Thymus (tissue), 11 donors: ENCODE measurements around the gene CERS6. TPM values are rescaled to one million over a fixed set of nuclear protein-coding genes. Genes with fewer than 3 reads are reported as not detected.
A peak's percentile ranks its signal among the peaks of the same experiment; 100 is the strongest.

Experiments used
- DNase-seq, 9 donors: peaks; one replicate each; pipeline ENCODE4 v3.0.0-alpha.2; 2013; ENCODE audit warnings: low spot score in 9 of 9, low read depth in 6 of 9, missing footprints in 1 of 9
- H3K27ac ChIP-seq, 2 donors: one replicate each; pipeline ENCODE4 v1.5.1; 2013; ENCODE audit warnings: control low read depth in 1 of 2, low read depth in 1 of 2, low read length in 1 of 2, mild to moderate bottlenecking in 1 of 2, moderate library complexity in 1 of 2
- H3K27me3 ChIP-seq, 2 donors: one replicate each; pipeline ENCODE4 v1.5.1; 2013; ENCODE audit warnings: low read length in 1 of 2; ENCODE audit not compliant: control insufficient read depth in 2 of 2, insufficient read depth in 1 of 2
- H3K36me3 ChIP-seq, 2 donors: one replicate each; pipeline ENCODE4 v1.5.1; 2013; ENCODE audit warnings: low read length in 1 of 2, mild to moderate bottlenecking in 1 of 2, moderate library complexity in 1 of 2; ENCODE audit not compliant: control insufficient read depth in 2 of 2, insufficient read depth in 2 of 2
- H3K4me1 ChIP-seq, 2 donors: one replicate each; pipeline ENCODE4 v1.5.1; 2013; ENCODE audit warnings: low read length in 2 of 2; ENCODE audit not compliant: control insufficient read depth in 2 of 2, insufficient read depth in 2 of 2
- H3K4me3 ChIP-seq, 2 donors: one replicate each; pipeline ENCODE4 v1.5.1; 2013; ENCODE audit warnings: low read length in 2 of 2, control low read depth in 1 of 2, mild to moderate bottlenecking in 1 of 2
- H3K9me3 ChIP-seq, 2 donors: one replicate each; pipeline ENCODE4 v1.5.1; 2013; ENCODE audit warnings: low read length in 1 of 2, mild to moderate bottlenecking in 1 of 2; ENCODE audit not compliant: control insufficient read depth in 2 of 2, insufficient read depth in 1 of 2
- WGBS: extraction: QIAGEN DNeasy Blood & Tissue Kit; methylation state at CpG from one replicate; pipeline ENCODE4 v1.1.7; 2013; 5-methylcytosine and 5-hydroxymethylcytosine counted together
- polyA plus RNA-seq: library from polyadenylated mRNA; stranded (reverse); fragments of 200-250 nt; gene quantifications from one replicate; pipeline ENCODE4 v1.2.3, GENCODE V29; 2013
- total RNA-seq: library from RNA; stranded (reverse); fragments of 120-200 nt; gene quantifications from one replicate; pipeline ENCODE4 v1.2.4, GENCODE V29; 2013
- donor health status: healthy.

The CERS6 gene
- total and polyA plus RNA-seq, 2 donors: 12.1 to 26.9 TPM

GRCh38 chr2:168538534-168538933 lies 82.5 kb downstream of the CERS6 start:
- Histone ChIP-seq H3K27ac (no peak overlapping the region), H3K4me1 (peaks cover 0 to 4% of the 10 kb centered on the region in 2 donors), H3K4me3 (no peak overlapping the region), H3K27me3 (no peaks in the 10 kb centered on the region), H3K9me3 (peaks cover 1 to 11% of the 10 kb centered on the region in 2 donors), H3K36me3 (no peaks in the 10 kb centered on the region)
- WGBS: over 99% methylated on average over 2 of the region's 2 CpGs
- DNase-seq: no peak

GRCh38 chr2:168539945-168540344 lies 83.9 kb downstream of the CERS6 start:
- no peak overlapping the region for H3K4me3 ChIP-seq
- no peaks in the 10 kb centered on the region for H3K36me3 ChIP-seq
- 97% methylated on average over 1 of the region's 1 CpG for WGBS
- H3K27ac ChIP-seq: no peak overlapping the region
- H3K27me3 ChIP-seq: no peaks in the 10 kb centered on the region
- no peak for DNase-seq
- H3K4me1 ChIP-seq: peaks cover 0 to 16% of the 10 kb centered on the region in 2 donors
- H3K9me3 ChIP-seq: peaks cover 1 to 9% of the 10 kb centered on the region in 2 donors

- H3K27me3 ChIP-seq: no peaks in the 10 kb centered on the region
- WGBS: 96% methylated on average over 1 of the region's 1 CpG
- H3K4me1 ChIP-seq: peaks cover 2 to 18% of the 10 kb centered on the region in 2 donors
- no peak overlapping the region for H3K27ac ChIP-seq
- peaks cover 0 to 2% of the 10 kb centered on the region in 2 donors for H3K36me3 ChIP-seq
- no peak overlapping the region for H3K4me3 ChIP-seq
- peaks cover 1 to 3% of the 10 kb centered on the region in 2 donors for H3K9me3 ChIP-seq
- DNase-seq: no peak
Observed at GRCh38 chr2:168541858-168542257, 85.8 kb downstream of the CERS6 start.

- Histone ChIP-seq H3K27me3 (no peaks in the 10 kb centered on the region), H3K9me3 (peaks cover 1 to 3% of the 10 kb centered on the region in 2 donors), H3K4me1 (peaks cover 2 to 18% of the 10 kb centered on the region in 2 donors), H3K27ac (no peak overlapping the region), H3K36me3 (peaks cover 0 to 10% of the 10 kb centered on the region in 2 donors), H3K4me3 (no peak overlapping the region)
- WGBS: 47% methylated on average over 4 of the region's 4 CpGs
- DNase-seq: peak in 1 of 9 donors; percentile 43
Observed at GRCh38 chr2:168543037-168543436, 87.0 kb downstream of the CERS6 start.

GRCh38 chr2:168543935-168544334 lies 87.9 kb downstream of the CERS6 start:
- Histone ChIP-seq H3K4me3 (no peak overlapping the region), H3K36me3 (peaks cover 0 to 12% of the 10 kb centered on the region in 2 donors)
- 100% methylated on average over 1 of the region's 1 CpG for WGBS

GRCh38 chr2:168545439-168546082 lies 89.5 kb downstream of the CERS6 start:
- no peak for DNase-seq
- Histone ChIP-seq H3K9me3 (peaks cover 0 to 3% of the 10 kb centered on the region in 2 donors), H3K4me3 (no peak overlapping the region), H3K36me3 (peaks cover under 1 to 14% of the 10 kb centered on the region in 2 donors), H3K27me3 (no peaks in the 10 kb centered on the region), H3K4me1 (peaks cover 3 to 28% of the 10 kb centered on the region in 2 donors), H3K27ac (no peak overlapping the region)
- WGBS: 90% methylated on average over 5 of the region's 5 CpGs

More at GRCh38 chr2:168543935-168544334, 87.9 kb downstream of the CERS6 start:
- Histone ChIP-seq H3K9me3 (peaks cover 1 to 3% of the 10 kb centered on the region in 2 donors), H3K27me3 (no peaks in the 10 kb centered on the region), H3K4me1 (peaks cover 2 to 18% of the 10 kb centered on the region in 2 donors), H3K27ac (no peak overlapping the region)
- DNase-seq: no peak

DNA sequence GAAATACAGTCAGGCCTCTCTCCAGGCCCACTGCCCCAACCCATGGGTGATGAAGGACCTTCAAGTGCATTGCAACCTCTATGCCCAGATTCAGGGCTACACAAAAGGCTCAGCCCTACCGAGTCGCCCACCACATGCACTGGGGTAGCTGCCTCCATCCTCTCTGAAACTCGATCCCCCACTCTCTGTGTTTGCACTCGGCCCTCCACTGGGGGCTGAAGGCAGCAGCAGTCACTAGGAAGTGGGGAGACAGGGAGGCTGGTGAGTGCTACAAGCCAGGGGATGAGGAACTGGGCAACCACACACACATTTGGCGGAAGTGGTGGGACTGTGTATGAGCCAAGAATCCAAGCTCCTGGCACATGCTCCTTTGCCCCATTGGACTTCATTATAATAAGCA lies 94.6 kb downstream of the CERS6 start:
- Histone ChIP-seq H3K4me3 (no peak overlapping the region), H3K9me3 (no peaks in the 10 kb centered on the region), H3K4me1 (peaks cover 18 to 23% of the 10 kb centered on the region in 2 donors), H3K27ac (peak overlapping the region; percentile 74 to 80), H3K36me3 (peaks cover 3 to 19% of the 10 kb centered on the region in 2 donors), H3K27me3 (no peaks in the 10 kb centered on the region)
- 90% methylated on average over 5 of the region's 5 CpGs for WGBS
- peak in 3 of 9 donors; percentile 23 to 55 (median 31) for DNase-seq

GRCh38 chr2:168552450-168552856 lies 96.4 kb downstream of the CERS6 start:
- DNase-seq: peak in 5 of 9 donors; percentile 35 to 71 (median 46)
- Histone ChIP-seq H3K4me1 (peaks cover 15 to 23% of the 10 kb centered on the region in 2 donors), H3K36me3 (peaks cover 3 to 15% of the 10 kb centered on the region in 2 donors), H3K27ac (peak overlapping the region in 1 of 2 donors; percentile 74), H3K9me3 (no peaks in the 10 kb centered on the region), H3K27me3 (no peaks in the 10 kb centered on the region), H3K4me3 (no peak overlapping the region)
- 29% methylated on average over 2 of the region's 2 CpGs for WGBS

DNA sequence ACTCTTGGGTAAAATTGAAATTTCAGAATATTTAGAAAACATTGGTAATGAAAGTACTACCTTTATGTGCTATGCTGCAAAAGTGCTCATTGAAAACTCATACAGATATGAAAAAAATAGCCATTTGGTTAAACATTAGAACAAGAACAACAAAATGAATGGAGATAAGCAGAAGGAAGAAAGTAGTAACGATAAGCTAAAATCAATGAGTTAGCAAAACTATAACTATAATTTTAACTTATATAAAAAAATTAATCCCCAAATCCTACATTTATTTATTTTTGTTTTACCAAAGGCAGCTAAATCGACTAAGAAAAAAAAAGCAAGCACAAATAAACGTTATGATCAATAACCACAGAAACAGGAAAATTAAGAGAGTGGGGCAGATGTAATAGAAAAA lies 99.2 kb downstream of the CERS6 start:
- Histone ChIP-seq H3K4me1 (peaks cover 15 to 17% of the 10 kb centered on the region in 2 donors), H3K27me3 (no peaks in the 10 kb centered on the region), H3K4me3 (no peak overlapping the region), H3K9me3 (no peaks in the 10 kb centered on the region), H3K27ac (no peak overlapping the region), H3K36me3 (peaks cover 3 to 12% of the 10 kb centered on the region in 2 donors)
- no peak for DNase-seq
- WGBS: 99% methylated on average over 3 of the region's 3 CpGs
